Mesenteric fat pad (tissue), 1 donor: ENCODE measurements around the gene FRS2. TPM values are rescaled to one million over a fixed set of nuclear protein-coding genes. Genes with fewer than 3 reads are reported as not detected.

Experiments used
- DNase-seq: peaks from one replicate; pipeline ENCODE4 v3.0.0-alpha.2; 2020; ENCODE audit warnings: low spot score
- total RNA-seq: library from RNA; stranded (reverse); fragmentation: NEBNext Ultra II Directional; extraction: Animal tissue kit (Norgen Biotek cat#: 25700); gene quantifications from one replicate; pipeline ENCODE4 v1.2.1, GENCODE V29; 2021
- donor health status: DM: yes; HTN: yes; CAD: no.

Gene FRS2
- total RNA-seq, 1 donor from 2014 or later, result 37.8 TPM

- no peak for DNase-seq
Observed at GRCh38 chr12:69459477-69459876, 10.7 kb upstream of the FRS2 start.

GRCh38 chr12:69464428-69464827, 5.8 kb upstream of the FRS2 start:
- no peak for DNase-seq

GRCh38 chr12:69466867-69467266, 3.3 kb upstream of the FRS2 start:
- no peak for DNase-seq

- DNase-seq, result no peak
Observed at GRCh38 chr12:69467366-69467765, 2.8 kb upstream of the FRS2 start.

GRCh38 chr12:69468237-69469026, 1.8 kb upstream of the FRS2 start:
- no peak for DNase-seq

GRCh38 chr12:69469854-69470188, 367 bp upstream of the FRS2 start:
- no peak for DNase-seq

GRCh38 chr12:69471076-69471430, 865 bp downstream of the FRS2 start:
- no peak for DNase-seq

- DNase-seq, result no peak
Observed at GRCh38 chr12:69471667-69472385, 1.6 kb downstream of the FRS2 start.

- DNase-seq, result no peak
Observed at GRCh38 chr12:69473262-69473661, 3.1 kb downstream of the FRS2 start.

GRCh38 chr12:69474456-69474855, 4.3 kb downstream of the FRS2 start:
- no peak for DNase-seq

GRCh38 chr12:69475237-69475975, 5.2 kb downstream of the FRS2 start:
- no peak for DNase-seq

GRCh38 chr12:69476276-69477017, 6.3 kb downstream of the FRS2 start:
- DNase-seq, result no peak

GRCh38 chr12:69479675-69480074, 9.5 kb downstream of the FRS2 start:
- no peak for DNase-seq

GRCh38 chr12:69480698-69481097, 10.5 kb downstream of the FRS2 start:
- no peak for DNase-seq

GRCh38 chr12:69481133-69481532, 10.9 kb downstream of the FRS2 start:
- DNase-seq, result no peak

GRCh38 chr12:69483700-69484099, 13.5 kb downstream of the FRS2 start:
- no peak for DNase-seq

- DNase-seq, result no peak
Observed at GRCh38 chr12:69484428-69484827, 14.2 kb downstream of the FRS2 start.

GRCh38 chr12:69490920-69491643, 20.9 kb downstream of the FRS2 start:
- DNase-seq, result no peak

- no peak for DNase-seq
Observed at GRCh38 chr12:69492739-69493138, 22.6 kb downstream of the FRS2 start.

GRCh38 chr12:69495071-69495470, 24.9 kb downstream of the FRS2 start:
- no peak for DNase-seq
